MM.1S (cell line): Measurements from ENCODE around the gene CBFA2T3.

ENCODE experiments used
- DNase-seq: peaks from one replicate; pipeline ENCODE4 v3.0.0-alpha.2; 2015
- H2AFZ ChIP-seq: fragments of 300-600 bp; sonication (generic); 2 replicates; pipeline ENCODE4 v1.6.0; 2016; ENCODE audit warnings: antibody characterized with exemption, low read length
- H3F3A ChIP-seq: fragments of 300-600 bp; sonication (generic); 2 replicates; pipeline ENCODE4 v1.6.1; 2016; ENCODE audit warnings: mild to moderate bottlenecking, antibody characterized with exemption, low read length, moderate library complexity, mixed read lengths; ENCODE audit not compliant: insufficient read depth
- H3K27ac ChIP-seq: fragments of 300-600 bp; sonication (generic); 2 replicates; pipeline ENCODE4 v1.5.1; 2016; ENCODE audit warnings: mild to moderate bottlenecking, low read length
- H3K27me3 ChIP-seq: fragments of 300-600 bp; sonication (generic); replicated peaks from 2 replicates; pipeline ENCODE4 v1.6.0; 2016; ENCODE audit warnings: low read length; ENCODE audit not compliant: insufficient read depth
- H3K36me3 ChIP-seq: fragments of 300-600 bp; sonication (generic); replicated peaks from 2 replicates; pipeline ENCODE4 v1.6.1; 2016; ENCODE audit warnings: mild to moderate bottlenecking, low read length, mixed read lengths; ENCODE audit not compliant: insufficient read depth
- H3K4me1 ChIP-seq: fragments of 300-600 bp; sonication (generic); 2 replicates; pipeline ENCODE4 v1.6.1; 2016; ENCODE audit warnings: low read length, mixed read lengths
- H3K4me2 ChIP-seq: fragments of 300-600 bp; sonication (generic); 2 replicates; pipeline ENCODE4 v1.6.0; 2016; ENCODE audit warnings: low read depth, low read length
- H3K4me3 ChIP-seq: fragments of 300-600 bp; sonication (generic); 2 replicates; pipeline ENCODE4 v1.5.1; 2016; ENCODE audit warnings: low read length, mixed read lengths
- H3K79me2 ChIP-seq: fragments of 300-600 bp; sonication (generic); 2 replicates; pipeline ENCODE4 v1.6.1; 2016; ENCODE audit warnings: mixed run types, low read length, mixed read lengths
- H3K9ac ChIP-seq: fragments of 300-600 bp; sonication (generic); 2 replicates; pipeline ENCODE4 v1.6.1; 2016; ENCODE audit warnings: low read length, mixed read lengths
- H3K9me2 ChIP-seq: fragments of 300-600 bp; sonication (generic); replicated peaks from 2 replicates; pipeline ENCODE4 v1.6.1; 2016; ENCODE audit warnings: mild to moderate bottlenecking, low read length, mixed read lengths; ENCODE audit not compliant: insufficient read depth
- H3K9me3 ChIP-seq: fragments of 300-600 bp; sonication (generic); replicated peaks from 2 replicates; pipeline ENCODE4 v1.6.1; 2016; ENCODE audit warnings: mild to moderate bottlenecking, low read length, mixed read lengths; ENCODE audit not compliant: insufficient read depth
- H4K20me1 ChIP-seq: fragments of 300-600 bp; sonication (generic); 2 replicates; pipeline ENCODE4 v1.6.1; 2016; ENCODE audit warnings: mild to moderate bottlenecking, low read length, moderate library complexity, mixed read lengths; ENCODE audit not compliant: insufficient read depth
- CTCF ChIP-seq: fragments of 300-600 bp; sonication (generic); IDR thresholded peaks from 2 replicates; pipeline ENCODE4 v1.5.1; 2016; ENCODE audit warnings: antibody characterized with exemption, low read length, mixed read lengths
- EZH2 ChIP-seq: fragments of 300-600 bp; sonication (generic); optimal IDR thresholded peaks from 2 replicates; pipeline ENCODE3; 2017; ENCODE audit warnings: low read depth, mild to moderate bottlenecking, antibody characterized with exemption, low read length, mixed read lengths
- EZH2phosphoT487 ChIP-seq: fragments of 300-600 bp; sonication (generic); IDR thresholded peaks from 2 replicates; pipeline ENCODE4 v1.6.1; 2018; ENCODE audit warnings: antibody characterized with exemption, low read length

Gene CBFA2T3

GRCh38 chr16:88995746-88996535 lies 18.9 kb upstream of the CBFA2T3 start:
- no peaks in the 10 kb centered on the region for H3K9me2 ChIP-seq
- H3K4me1 ChIP-seq: no peaks in the 10 kb centered on the region
- TF ChIP-seq EZH2 (no peak), EZH2phosphoT487 (no peak), CTCF (no peak)
- no peak overlapping the region for H3K4me3 ChIP-seq
- no peaks in the 10 kb centered on the region for H3F3A ChIP-seq
- H3K9me3 ChIP-seq: no peaks in the 10 kb centered on the region
- H3K27me3 ChIP-seq: 0 out of 2 replicates have a peak, but pooled peaks cover 1% of the 10 kb centered on the region
- H3K36me3 ChIP-seq: no peaks in the 10 kb centered on the region
- no peak overlapping the region for H2AFZ ChIP-seq
- H3K4me2 ChIP-seq: no peak overlapping the region
- no peak overlapping the region for H3K9ac ChIP-seq
- no peaks in the 10 kb centered on the region for H3K79me2 ChIP-seq
- no peak for DNase-seq
- H3K27ac ChIP-seq: no peak overlapping the region
- no peaks in the 10 kb centered on the region for H4K20me1 ChIP-seq

- no peaks in the 10 kb centered on the region for H3K9me2 ChIP-seq
- H4K20me1 ChIP-seq: no peaks in the 10 kb centered on the region
- H2AFZ ChIP-seq: no peak overlapping the region
- H3K9me3 ChIP-seq: no peaks in the 10 kb centered on the region
- no peaks in the 10 kb centered on the region for H3K36me3 ChIP-seq
- H3K4me3 ChIP-seq: no peak overlapping the region
- H3K9ac ChIP-seq: no peak overlapping the region
- no peaks in the 10 kb centered on the region for H3F3A ChIP-seq
- no peak overlapping the region for H3K27ac ChIP-seq
- TF ChIP-seq EZH2 (no peak), EZH2phosphoT487 (no peak), CTCF (no peak)
- no peak for DNase-seq
- H3K27me3 ChIP-seq: no peaks in the 10 kb centered on the region
- no peak overlapping the region for H3K4me2 ChIP-seq
- H3K79me2 ChIP-seq: no peaks in the 10 kb centered on the region
- H3K4me1 ChIP-seq: no peaks in the 10 kb centered on the region
Observed at GRCh38 chr16:88995194-88995593, 18.2 kb upstream of the CBFA2T3 start.

- no peaks in the 10 kb centered on the region for H4K20me1 ChIP-seq
- H3K4me2 ChIP-seq: no peak overlapping the region
- no peaks in the 10 kb centered on the region for H3F3A ChIP-seq
- TF ChIP-seq EZH2phosphoT487: no peak
- TF ChIP-seq EZH2: no peak
- no peak for TF ChIP-seq CTCF
- no peak overlapping the region for H3K9ac ChIP-seq
- no peaks in the 10 kb centered on the region for H3K9me2 ChIP-seq
- H3K79me2 ChIP-seq: no peaks in the 10 kb centered on the region
- no peak overlapping the region for H2AFZ ChIP-seq
- no peak for DNase-seq
- no peaks in the 10 kb centered on the region for H3K4me1 ChIP-seq
- H3K36me3 ChIP-seq: no peaks in the 10 kb centered on the region
- H3K27ac ChIP-seq: no peak overlapping the region
- no peak overlapping the region for H3K4me3 ChIP-seq
- no peaks in the 10 kb centered on the region for H3K27me3 ChIP-seq
- no peaks in the 10 kb centered on the region for H3K9me3 ChIP-seq
Observed at GRCh38 chr16:88994695-88995094, 17.7 kb upstream of the CBFA2T3 start.
